Panc1 (cell line): ENCODE results near the gene TXLNA. TPM values are rescaled to one million over a fixed set of nuclear protein-coding genes. Genes with fewer than 3 reads are reported as not detected.
A peak's percentile ranks its signal among the peaks of the same experiment; 100 is the strongest.

Experiments used
- ATAC-seq: fragments of 200-7000 bp; cut with Tn5 transposase; 2 replicates; pipeline ENCODE4 v1.9.1; 2020; ENCODE audit warnings: mild to moderate bottlenecking, moderate library complexity
- BruUV-seq: library from RNA; stranded (reverse); fragments of 400-500 nt; replicated peaks from 2 replicates; lab custom pipeline; 2021; lab: Mats Ljungman, UMichigan
- CTCF ChIA-PET: fragments of 300-600 bp; sonication (Branson Sonifier 250); formaldehyde crosslinking; loops from one replicate; lab custom pipeline; 2022; ENCODE audit warnings: antibody characterized with exemption; lab: Charles Lee
- POLR2A ChIA-PET: fragments of 300-600 bp; sonication (Branson Sonifier 250); formaldehyde crosslinking; loops from one replicate; lab custom pipeline; 2022; ENCODE audit warnings: antibody characterized with exemption; lab: Charles Lee
- DNase-seq: peaks from one replicate; pipeline ENCODE4 v3.0.0-alpha.2; 2010; ENCODE audit warnings: low read depth, low spot score
- H3K27ac ChIP-seq: 2 replicates; pipeline ENCODE4 v1.5.1; 2011; ENCODE audit warnings: mild to moderate bottlenecking, low read length, inconsistent platforms
- H3K27me3 ChIP-seq: fragments of 200-500 bp; sonication (Bioruptor generic); 2 replicates; pipeline ENCODE4 v1.6.0; 2014; ENCODE audit warnings: low read length, inconsistent platforms; ENCODE audit not compliant: control insufficient read depth, insufficient read depth
- H3K36me3 ChIP-seq: fragments of 200-500 bp; sonication (Bioruptor generic); 2 replicates; pipeline ENCODE4 v1.5.1; 2014; ENCODE audit warnings: inconsistent platforms, mild to moderate bottlenecking, low read length, moderate library complexity; ENCODE audit not compliant: control insufficient read depth, insufficient read depth
- H3K4me1 ChIP-seq: 2 replicates; pipeline ENCODE4 v1.5.1; 2011; ENCODE audit warnings: inconsistent platforms, mild to moderate bottlenecking, low read length, moderate library complexity; ENCODE audit not compliant: control insufficient read depth, insufficient read depth
- H3K4me3 ChIP-seq, 2 experiments: 2 replicates each; pipeline ENCODE4 v1.5.1; 2011 to 2012; ENCODE audit warnings: low read depth in 2 of 2, low read length in 2 of 2, mild to moderate bottlenecking in 2 of 2, inconsistent platforms in 1 of 2, moderate library complexity in 1 of 2
- H3K9me3 ChIP-seq: fragments of 200-500 bp; sonication (Bioruptor generic); 2 replicates; pipeline ENCODE4 v1.5.1; 2014; ENCODE audit warnings: low read depth, mild to moderate bottlenecking, inconsistent platforms, low read length, moderate library complexity; ENCODE audit not compliant: control insufficient read depth, insufficient read depth
- POLR2AphosphoS5 ChIP-seq: IDR thresholded peaks from 2 replicates; pipeline ENCODE4 v1.6.1; 2012; ENCODE audit warnings: mild to moderate bottlenecking, low read depth, low read length, moderate library complexity
- SIN3A ChIP-seq: IDR thresholded peaks from 2 replicates; pipeline ENCODE4 v1.6.1; 2012; ENCODE audit warnings: low read depth, mild to moderate bottlenecking, low read length, moderate library complexity, borderline replicate concordance; ENCODE audit not compliant: insufficient read depth
- TCF7L2 ChIP-seq: IDR thresholded peaks from 2 replicates; pipeline ENCODE4 v1.6.1; 2011; ENCODE audit warnings: mild to moderate bottlenecking, low read depth, low read length, inconsistent platforms
- in situ Hi-C: cut with HindIII; loops from 2 replicates; pipeline ENCODE4 v1.10.0; 2016; ENCODE audit warnings: low sequenced_read_pairs, low pct_unique_long_range_greater_than_20kb
- intact Hi-C: fragments of 100-400 bp; cut with micrococcal nuclease; formaldehyde crosslinking; loops from one replicate; pipeline ENCODE4 v1.10.0; 2022; ENCODE audit not compliant: unreplicated experiment
- total RNA-seq: library from RNA; stranded (reverse); gene quantifications from one replicate; pipeline ENCODE4 v1.2.1, GENCODE V29; 2021; ENCODE audit not compliant: unreplicated experiment
- TF ChIP-seq, protein P1 (sequence below), 2 experiments: IDR thresholded peaks; 2 replicates each; pipeline ENCODE4 v1.6.1; 2011 to 2012; ENCODE audit warnings: low read depth in 2 of 2, control low read depth in 1 of 2, low read length in 1 of 2, mild to moderate bottlenecking in 1 of 2, moderate library complexity in 1 of 2; ENCODE audit not compliant: insufficient read depth in 1 of 2
- TF ChIP-seq, protein P2 (sequence below): fragments of 450-650 bp; IDR thresholded peaks from 2 replicates; pipeline ENCODE4 v1.5.1; 2017; ENCODE audit warnings: mild to moderate bottlenecking

TXLNA gene
- total RNA-seq, 1 experiment from 2014 or later = 115 TPM

DNA sequence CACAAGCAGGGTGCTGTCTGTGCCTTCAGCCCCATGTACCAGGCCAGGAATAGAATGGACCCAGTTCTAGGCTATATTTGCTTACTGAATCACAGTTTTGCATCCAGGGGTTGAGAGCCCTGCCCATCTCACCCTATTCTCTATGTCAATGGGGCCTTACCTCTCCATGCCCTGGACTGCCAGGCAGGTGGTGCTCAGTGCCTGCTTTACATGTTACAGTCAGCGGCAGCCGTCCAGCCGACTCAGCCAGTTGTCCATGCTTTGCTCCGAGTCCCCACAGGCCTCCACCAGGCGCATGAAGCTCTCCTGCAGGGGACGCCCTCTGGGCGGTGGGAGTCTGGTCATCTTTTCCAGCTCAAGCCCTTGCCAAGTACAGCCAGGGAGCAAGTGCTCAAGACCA lies 55.3 kb downstream of the TXLNA start:
- Histone ChIP-seq H3K27me3 (no peaks in the 10 kb centered on the region), H3K4me3 (no peak overlapping the region), H3K36me3 (peaks cover 3% of the 10 kb centered on the region), H3K4me1 (peaks cover 1% of the 10 kb centered on the region; the same call in 1 of the 2 replicates), H3K27ac (no peak overlapping the region), H3K9me3 (no peaks in the 10 kb centered on the region)
- POLR2A ChIA-PET = no interaction called here
- CTCF ChIA-PET = interaction anchor here (0.6 kb wide), 1 partner anchor 12 kb away, joined by 6 read pairs; the partner anchor contains the start of gene FAM167B
- ATAC-seq (0 out of 2 replicates have a peak, but pooled peaks have one; percentile 19), DNase-seq (no peak)
- in situ Hi-C loops (no loop called here), intact Hi-C loops (no loop called here)
- no peak for TF ChIP-seq POLR2AphosphoS5
- BruUV-seq = no TSS peak

DNA sequence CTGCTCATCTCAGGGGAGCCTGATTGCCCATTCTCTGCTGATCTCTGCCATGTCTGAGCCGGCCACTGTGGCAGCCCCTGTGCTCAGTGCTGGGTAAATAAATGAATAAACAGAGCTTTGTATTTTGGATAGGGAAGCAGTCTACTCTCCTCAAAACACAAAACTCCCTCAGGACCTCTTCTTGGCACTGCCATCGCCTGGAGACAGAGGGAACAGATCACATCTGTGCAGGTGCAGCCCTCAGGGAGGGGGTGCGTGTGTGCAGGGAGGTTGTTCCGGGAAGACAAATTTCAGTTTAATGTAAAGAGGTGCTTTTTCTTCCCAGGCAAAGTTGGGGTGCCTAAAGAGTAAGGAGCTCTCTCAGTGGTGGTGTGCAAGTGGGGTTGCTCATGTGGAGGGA lies 59.9 kb downstream of the TXLNA start:
- peaks cover 12% of the 10 kb centered on the region for H3K4me1 ChIP-seq
- H3K27me3 ChIP-seq = no peaks in the 10 kb centered on the region
- no peak for DNase-seq
- BruUV-seq = no TSS peak
- in situ Hi-C loops = no loop called here
- H3K9me3 ChIP-seq = no peaks in the 10 kb centered on the region
- CTCF ChIA-PET = interaction anchor here (0.8 kb wide), 1 partner anchor 57 kb away, joined by 3 read pairs; no protein-coding TSS in a partner anchor
- TF ChIP-seq, protein P1, sequence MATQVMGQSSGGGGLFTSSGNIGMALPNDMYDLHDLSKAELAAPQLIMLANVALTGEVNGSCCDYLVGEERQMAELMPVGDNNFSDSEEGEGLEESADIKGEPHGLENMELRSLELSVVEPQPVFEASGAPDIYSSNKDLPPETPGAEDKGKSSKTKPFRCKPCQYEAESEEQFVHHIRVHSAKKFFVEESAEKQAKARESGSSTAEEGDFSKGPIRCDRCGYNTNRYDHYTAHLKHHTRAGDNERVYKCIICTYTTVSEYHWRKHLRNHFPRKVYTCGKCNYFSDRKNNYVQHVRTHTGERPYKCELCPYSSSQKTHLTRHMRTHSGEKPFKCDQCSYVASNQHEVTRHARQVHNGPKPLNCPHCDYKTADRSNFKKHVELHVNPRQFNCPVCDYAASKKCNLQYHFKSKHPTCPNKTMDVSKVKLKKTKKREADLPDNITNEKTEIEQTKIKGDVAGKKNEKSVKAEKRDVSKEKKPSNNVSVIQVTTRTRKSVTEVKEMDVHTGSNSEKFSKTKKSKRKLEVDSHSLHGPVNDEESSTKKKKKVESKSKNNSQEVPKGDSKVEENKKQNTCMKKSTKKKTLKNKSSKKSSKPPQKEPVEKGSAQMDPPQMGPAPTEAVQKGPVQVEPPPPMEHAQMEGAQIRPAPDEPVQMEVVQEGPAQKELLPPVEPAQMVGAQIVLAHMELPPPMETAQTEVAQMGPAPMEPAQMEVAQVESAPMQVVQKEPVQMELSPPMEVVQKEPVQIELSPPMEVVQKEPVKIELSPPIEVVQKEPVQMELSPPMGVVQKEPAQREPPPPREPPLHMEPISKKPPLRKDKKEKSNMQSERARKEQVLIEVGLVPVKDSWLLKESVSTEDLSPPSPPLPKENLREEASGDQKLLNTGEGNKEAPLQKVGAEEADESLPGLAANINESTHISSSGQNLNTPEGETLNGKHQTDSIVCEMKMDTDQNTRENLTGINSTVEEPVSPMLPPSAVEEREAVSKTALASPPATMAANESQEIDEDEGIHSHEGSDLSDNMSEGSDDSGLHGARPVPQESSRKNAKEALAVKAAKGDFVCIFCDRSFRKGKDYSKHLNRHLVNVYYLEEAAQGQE (IDR thresholded peaks at IDR 0.05; ENCODE audit: insufficient read depth in 1 of 2, low read depth in 2 of 2, low read length in 1 of 2) = no peak
- TF ChIP-seq, protein P2, sequence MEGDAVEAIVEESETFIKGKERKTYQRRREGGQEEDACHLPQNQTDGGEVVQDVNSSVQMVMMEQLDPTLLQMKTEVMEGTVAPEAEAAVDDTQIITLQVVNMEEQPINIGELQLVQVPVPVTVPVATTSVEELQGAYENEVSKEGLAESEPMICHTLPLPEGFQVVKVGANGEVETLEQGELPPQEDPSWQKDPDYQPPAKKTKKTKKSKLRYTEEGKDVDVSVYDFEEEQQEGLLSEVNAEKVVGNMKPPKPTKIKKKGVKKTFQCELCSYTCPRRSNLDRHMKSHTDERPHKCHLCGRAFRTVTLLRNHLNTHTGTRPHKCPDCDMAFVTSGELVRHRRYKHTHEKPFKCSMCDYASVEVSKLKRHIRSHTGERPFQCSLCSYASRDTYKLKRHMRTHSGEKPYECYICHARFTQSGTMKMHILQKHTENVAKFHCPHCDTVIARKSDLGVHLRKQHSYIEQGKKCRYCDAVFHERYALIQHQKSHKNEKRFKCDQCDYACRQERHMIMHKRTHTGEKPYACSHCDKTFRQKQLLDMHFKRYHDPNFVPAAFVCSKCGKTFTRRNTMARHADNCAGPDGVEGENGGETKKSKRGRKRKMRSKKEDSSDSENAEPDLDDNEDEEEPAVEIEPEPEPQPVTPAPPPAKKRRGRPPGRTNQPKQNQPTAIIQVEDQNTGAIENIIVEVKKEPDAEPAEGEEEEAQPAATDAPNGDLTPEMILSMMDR = no peak
- no peak for TF ChIP-seq SIN3A
- TF ChIP-seq POLR2AphosphoS5 = no peak
- no peak for TF ChIP-seq TCF7L2
- ATAC-seq = no peak
- POLR2A ChIA-PET = interaction anchor here (0.5 kb wide), 1 partner anchor 82 kb away, joined by 3 read pairs; no protein-coding TSS in a partner anchor
- H3K36me3 ChIP-seq = no peaks in the 10 kb centered on the region
- intact Hi-C loops = no loop called here
- H3K4me3 ChIP-seq = no peak overlapping the region
- H3K27ac ChIP-seq = no peak overlapping the region

DNA sequence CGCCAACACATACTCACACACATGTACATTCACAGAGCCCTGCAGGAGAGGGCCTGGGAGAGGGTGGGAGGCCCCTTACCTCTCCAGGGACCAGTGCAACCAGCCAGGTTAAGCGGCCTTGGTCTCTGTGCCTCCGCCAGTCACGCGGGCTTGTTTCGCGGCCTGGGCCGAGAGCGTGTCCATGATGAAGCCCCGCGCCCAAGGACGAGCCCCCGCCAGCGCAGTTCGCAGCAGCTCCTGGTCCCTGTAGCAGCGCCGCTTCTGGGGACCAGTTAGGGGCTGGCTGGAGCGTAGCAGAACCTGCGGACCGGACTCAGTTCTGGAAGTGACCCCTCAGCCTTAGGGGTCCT lies 60.3 kb downstream of the TXLNA start:
- no peaks in the 10 kb centered on the region for H3K36me3 ChIP-seq
- H3K4me1 ChIP-seq = peaks cover 12% of the 10 kb centered on the region
- H3K27ac ChIP-seq = peak overlapping the region; percentile 31; the same call in 1 of the 2 replicates
- ChIA-PET CTCF (no interaction called here), POLR2A (interaction anchor here (0.5 kb wide), 1 partner anchor 82 kb away, joined by 3 read pairs; no protein-coding TSS in a partner anchor)
- peak overlapping the region; percentile 60 to 90 for H3K4me3 ChIP-seq
- in situ Hi-C loops = no loop called here
- DNase-seq (no peak), ATAC-seq (no peak)
- H3K9me3 ChIP-seq = no peaks in the 10 kb centered on the region
- intact Hi-C loops = no loop called here
- BruUV-seq = no TSS peak
- H3K27me3 ChIP-seq = no peaks in the 10 kb centered on the region
- TF ChIP-seq SIN3A = no peak
- TF ChIP-seq, protein P2 = no peak
- no peak for TF ChIP-seq TCF7L2
- no peak for TF ChIP-seq POLR2AphosphoS5
- TF ChIP-seq, protein P1 (IDR thresholded peaks at IDR 0.05; ENCODE audit: insufficient read depth in 1 of 2, low read depth in 2 of 2, low read length in 1 of 2) = no peak
